Karpas-422 (cell line): ENCODE results near the gene KAT8. TPM values are rescaled to one million over a fixed set of nuclear protein-coding genes. Genes with fewer than 3 reads are reported as not detected.
"Not testable (repeated sequence)": the region's sequence is repeated elsewhere in the genome, so short reads cannot be mapped to it uniquely, and the experiment has no call there.

Experiments
- DNase-seq: peaks from one replicate; pipeline ENCODE4 v3.0.0-alpha.2; 2015
- H2AFZ ChIP-seq: fragments of 200-600 bp; sonication (generic); 2 replicates; pipeline ENCODE4 v1.6.1; 2014; ENCODE audit warnings: antibody characterized with exemption, low read length, mixed read lengths
- H3K27ac ChIP-seq: fragments of 200-600 bp; sonication (generic); 2 replicates; pipeline ENCODE4 v1.5.1; 2014; ENCODE audit warnings: mild to moderate bottlenecking, low read length, moderate library complexity
- H3K27me3 ChIP-seq: fragments of 200-600 bp; sonication (generic); 2 replicates; pipeline ENCODE4 v1.6.1; 2014; ENCODE audit warnings: low read length, mixed read lengths
- H3K36me3 ChIP-seq: fragments of 200-600 bp; sonication (generic); 2 replicates; pipeline ENCODE4 v1.6.1; 2014; ENCODE audit warnings: low read length, mixed read lengths; ENCODE audit not compliant: insufficient read depth
- H3K4me1 ChIP-seq: fragments of 200-600 bp; sonication (generic); 2 replicates; pipeline ENCODE4 v1.6.1; 2014; ENCODE audit warnings: mild to moderate bottlenecking, low read length, mixed read lengths
- H3K4me2 ChIP-seq: fragments of 200-600 bp; sonication (generic); 2 replicates; pipeline ENCODE4 v1.6.1; 2014; ENCODE audit warnings: low read length, low read depth, mild to moderate bottlenecking; ENCODE audit not compliant: poor library complexity, severe bottlenecking
- H3K4me3 ChIP-seq: fragments of 200-600 bp; sonication (generic); 2 replicates; pipeline ENCODE4 v1.5.1; 2014; ENCODE audit warnings: mild to moderate bottlenecking, antibody characterized with exemption, low read length, mixed read lengths
- H3K79me2 ChIP-seq: fragments of 200-600 bp; sonication (generic); 2 replicates; pipeline ENCODE4 v1.6.1; 2014; ENCODE audit warnings: mild to moderate bottlenecking, low read length, mixed read lengths
- H3K9ac ChIP-seq: fragments of 200-600 bp; sonication (generic); 2 replicates; pipeline ENCODE4 v1.6.0; 2014; ENCODE audit warnings: low read length
- H3K9me2 ChIP-seq: fragments of 200-600 bp; sonication (generic), shearing (Covaris generic); replicated peaks from 2 replicates; pipeline ENCODE4 v1.6.0; 2014; ENCODE audit warnings: mild to moderate bottlenecking, low read length, moderate library complexity; ENCODE audit not compliant: insufficient read depth
- H3K9me3 ChIP-seq: fragments of 300-700, 200-600 bp; sonication (generic); 2 replicates; pipeline ENCODE4 v1.6.1; 2014; ENCODE audit warnings: low read length, mixed read lengths
- H4K20me1 ChIP-seq: fragments of 200-600 bp; sonication (generic); 2 replicates; pipeline ENCODE4 v1.6.1; 2014; ENCODE audit warnings: mild to moderate bottlenecking, antibody characterized with exemption, low read length, low read depth; ENCODE audit not compliant: insufficient read depth
- total RNA-seq: library from RNA; depleted of rRNA; stranded (reverse); fragments of >200 nt; shearing (Covaris generic); gene quantifications from 2 replicates; pipeline ENCODE4 v1.2.3, GENCODE V29; 2014; ENCODE audit warnings: low replicate concordance

Gene KAT8
- total RNA-seq, 1 experiment from 2014 or later: 37.2 TPM

DNA sequence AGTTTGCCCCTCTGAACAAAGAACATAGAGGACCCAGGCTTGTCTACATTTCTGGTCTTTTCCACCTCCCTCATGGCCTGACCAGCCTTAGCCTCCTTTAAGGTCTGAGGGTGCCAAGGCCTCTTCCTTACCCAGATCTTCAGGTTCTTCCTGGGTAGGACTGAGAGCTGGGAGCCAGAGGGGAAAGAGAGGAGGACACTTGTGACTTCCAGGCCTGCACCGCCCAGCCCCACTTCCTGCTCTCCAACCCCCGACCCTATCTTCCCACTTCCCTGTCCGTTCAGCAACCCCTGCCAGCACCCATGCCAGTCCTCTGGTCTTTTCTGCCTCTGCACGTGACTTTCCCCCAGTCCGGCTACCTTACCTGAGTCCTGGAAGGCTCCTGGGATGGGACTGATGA lies 31.9 kb downstream of the KAT8 start:
- H3K4me2 ChIP-seq: no peak overlapping the region
- H3K79me2 ChIP-seq: no peaks in the 10 kb centered on the region
- H3K9me2 ChIP-seq: no peaks in the 10 kb centered on the region
- no peak for DNase-seq
- no peak overlapping the region for H3K9ac ChIP-seq
- no peaks in the 10 kb centered on the region for H3K27me3 ChIP-seq
- H4K20me1 ChIP-seq: no peaks in the 10 kb centered on the region
- H3K36me3 ChIP-seq: no peaks in the 10 kb centered on the region
- no peak overlapping the region for H3K27ac ChIP-seq
- H3K9me3 ChIP-seq: no peaks in the 10 kb centered on the region
- peaks cover 5% of the 10 kb centered on the region for H3K4me1 ChIP-seq
- H2AFZ ChIP-seq: no peak overlapping the region
- H3K4me3 ChIP-seq: no peak overlapping the region

DNA sequence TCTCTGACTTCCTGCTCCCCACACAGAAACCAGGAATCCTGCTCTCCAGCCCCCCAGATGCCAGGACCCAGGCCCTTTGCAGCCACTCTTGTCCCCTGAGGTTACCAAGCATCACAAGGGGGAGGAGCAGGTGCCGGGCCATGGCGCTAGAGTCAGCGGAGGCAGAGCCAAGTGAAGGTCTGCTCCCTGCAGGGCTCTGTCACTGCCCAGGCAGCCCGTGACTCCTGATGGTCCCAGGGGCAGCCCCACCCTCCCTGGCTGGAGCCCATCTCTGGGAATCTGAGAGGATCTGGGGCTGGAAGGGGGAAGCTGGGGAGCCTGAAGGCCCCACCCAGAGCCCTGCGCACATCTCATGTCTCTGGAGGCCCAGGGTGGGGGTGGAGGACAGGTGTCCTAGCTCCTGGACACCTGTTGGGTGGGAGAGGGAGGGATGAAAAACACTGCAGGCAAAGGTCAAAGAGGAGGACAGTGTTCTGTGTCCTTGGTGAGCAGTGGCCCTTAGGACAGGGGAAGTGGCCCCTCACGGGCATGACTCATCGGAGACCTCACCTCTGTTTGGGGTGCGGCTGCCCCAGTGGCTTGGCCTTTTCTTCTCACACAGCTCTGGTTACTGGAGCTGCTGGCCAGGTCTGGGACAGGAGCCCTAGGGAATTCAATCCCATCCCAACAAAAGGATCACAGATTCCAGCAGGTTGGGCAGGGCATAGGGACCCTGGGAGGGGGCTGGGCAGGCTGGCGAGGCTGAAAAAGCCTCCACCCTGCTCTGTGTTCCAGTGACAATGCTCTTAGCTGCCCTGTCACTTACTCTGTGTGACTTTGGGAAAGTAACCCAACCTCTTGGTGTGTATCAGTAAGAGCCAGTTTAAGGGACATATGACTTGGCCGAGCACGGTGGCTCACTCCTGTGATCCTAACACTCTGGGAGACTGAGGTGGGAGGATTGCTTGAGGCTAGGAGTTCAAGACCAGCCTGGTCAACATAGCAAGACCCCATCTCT lies 32.7 kb downstream of the KAT8 start, which contains the start of gene PRSS36:
TSS of gene PRSS36 (minus strand) at position 173 of the 997 bp plus-strand sequence. CDS start at position 142, 31 bp downstream.
- Histone ChIP-seq H3K9ac (no peak within 1 kb of the TSS), H3K4me3 (no peak within 1 kb of the TSS), H2AFZ (no peak within 1 kb of the TSS), H3K9me3 (no peaks in the 10 kb centered on the region), H3K27ac (no peak within 1 kb of the TSS), H3K79me2 (no peaks in the 10 kb centered on the region), H3K4me1 (peaks cover 5% of the 10 kb centered on the region), H3K9me2 (no peaks in the 10 kb centered on the region), H3K36me3 (no peaks in the 10 kb centered on the region), H3K4me2 (no peak within 1 kb of the TSS), H4K20me1 (no peaks in the 10 kb centered on the region), H3K27me3 (no peaks in the 10 kb centered on the region)
- DNase-seq: no peak

DNA sequence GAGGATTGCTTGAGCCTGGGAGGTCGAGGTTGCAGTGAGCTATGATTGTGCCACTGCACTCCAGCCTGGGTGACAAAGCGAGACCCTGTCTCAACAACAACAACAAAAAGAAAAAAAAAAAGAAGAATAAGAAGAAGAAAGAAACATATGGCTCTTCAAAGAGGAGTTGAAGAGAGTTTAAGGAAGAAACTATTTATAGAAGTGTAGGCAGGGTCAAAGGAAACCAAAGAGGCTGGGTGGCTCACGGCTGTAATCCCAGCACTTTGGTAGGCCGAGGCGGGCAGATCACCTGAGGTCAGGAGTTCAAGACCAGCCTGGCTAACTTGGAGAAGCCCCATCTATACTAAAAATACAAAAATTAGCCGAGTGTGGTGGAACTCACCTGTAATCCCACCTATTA lies 33.5 kb downstream of the KAT8 start:
- not testable (repeated sequence) for H4K20me1 ChIP-seq, H3K9me2 ChIP-seq, H3K36me3 ChIP-seq, H3K79me2 ChIP-seq, H2AFZ ChIP-seq, H3K27me3 ChIP-seq, H3K4me2 ChIP-seq, H3K9ac ChIP-seq, H3K27ac ChIP-seq, H3K9me3 ChIP-seq, DNase-seq, H3K4me3 ChIP-seq, H3K4me1 ChIP-seq

DNA sequence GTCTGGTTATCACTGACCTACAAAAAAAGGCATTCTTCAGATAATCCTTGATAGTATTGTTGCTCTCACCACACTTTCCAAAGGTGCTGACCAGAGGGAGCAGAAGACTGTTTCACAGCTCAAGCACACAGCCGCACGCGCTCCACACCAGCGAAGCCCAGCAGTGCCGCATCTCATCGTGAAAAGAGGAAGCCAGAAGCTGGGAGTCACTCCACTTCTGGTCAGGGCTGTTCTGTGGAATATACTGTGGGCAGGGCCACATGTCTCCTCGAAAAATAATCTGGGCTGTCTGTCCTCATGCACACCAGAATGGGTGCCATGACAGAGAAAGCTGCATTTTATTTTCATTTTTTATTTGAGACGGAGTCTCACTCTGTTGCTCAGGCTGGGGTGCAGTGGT lies 39.7 kb downstream of the KAT8 start:
- H3K9ac ChIP-seq: no peak overlapping the region
- H3K27ac ChIP-seq: no peak overlapping the region
- no peaks in the 10 kb centered on the region for H3K79me2 ChIP-seq
- H3K27me3 ChIP-seq: no peaks in the 10 kb centered on the region
- H3K4me3 ChIP-seq: no peak overlapping the region
- H3K36me3 ChIP-seq: no peaks in the 10 kb centered on the region
- H4K20me1 ChIP-seq: no peaks in the 10 kb centered on the region
- no peak overlapping the region for H2AFZ ChIP-seq
- H3K9me2 ChIP-seq: no peaks in the 10 kb centered on the region
- DNase-seq: no peak
- no peaks in the 10 kb centered on the region for H3K9me3 ChIP-seq
- H3K4me1 ChIP-seq: no peaks in the 10 kb centered on the region
- H3K4me2 ChIP-seq: no peak overlapping the region

DNA sequence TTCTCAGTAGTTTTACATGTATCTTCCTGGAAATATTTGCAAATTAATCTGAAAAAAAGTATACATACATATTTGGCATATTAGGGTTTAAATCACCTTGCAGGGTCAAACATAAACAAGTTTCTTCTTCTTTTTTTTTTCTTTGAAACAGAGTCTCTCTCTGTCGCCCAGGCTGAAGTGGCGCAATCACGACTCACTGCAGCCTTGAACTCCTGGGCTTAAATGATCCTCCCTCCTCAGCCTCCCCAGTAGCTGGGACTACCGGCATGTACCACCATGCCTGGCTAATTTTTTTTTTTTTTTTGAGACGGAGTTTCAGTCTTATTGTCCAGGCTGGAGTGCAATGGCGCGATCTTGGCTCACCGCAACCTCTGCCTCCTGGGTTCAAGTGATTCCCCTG lies 49.9 kb downstream of the KAT8 start:
- Histone ChIP-seq H3K9ac (no peak overlapping the region), H3K4me1 (no peaks in the 10 kb centered on the region), H3K79me2 (no peaks in the 10 kb centered on the region), H3K4me3 (no peak overlapping the region), H4K20me1 (no peaks in the 10 kb centered on the region), H2AFZ (no peak overlapping the region), H3K9me2 (no peaks in the 10 kb centered on the region), H3K36me3 (no peaks in the 10 kb centered on the region), H3K27me3 (no peaks in the 10 kb centered on the region), H3K27ac (no peak overlapping the region), H3K4me2 (no peak overlapping the region), H3K9me3 (no peaks in the 10 kb centered on the region)
- DNase-seq: peak; percentile 10

DNA sequence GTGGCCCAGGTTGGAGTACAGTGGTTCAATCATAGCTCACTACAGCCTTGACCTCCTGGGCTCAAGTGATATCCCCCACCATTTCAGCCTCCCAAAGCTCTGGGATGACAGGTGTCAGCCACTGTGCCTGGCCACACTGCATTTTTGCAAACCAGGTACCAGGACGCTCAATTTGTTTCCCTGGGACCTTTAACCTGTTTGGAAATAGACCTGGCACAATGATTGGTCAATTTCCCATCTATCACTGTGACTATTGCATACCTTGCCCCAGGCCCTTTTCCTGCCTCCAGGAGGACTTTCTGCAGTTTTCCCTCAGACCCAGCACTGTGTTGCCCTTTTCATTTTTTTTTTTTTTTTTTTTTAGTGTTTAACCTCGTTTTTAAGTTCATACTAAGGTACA lies 51.4 kb downstream of the KAT8 start:
- H3K9me3 ChIP-seq: no peaks in the 10 kb centered on the region
- H3K4me1 ChIP-seq: no peaks in the 10 kb centered on the region
- DNase-seq: peak; percentile 22
- no peaks in the 10 kb centered on the region for H4K20me1 ChIP-seq
- no peaks in the 10 kb centered on the region for H3K9me2 ChIP-seq
- no peak overlapping the region for H3K9ac ChIP-seq
- no peak overlapping the region for H3K4me2 ChIP-seq
- H3K27ac ChIP-seq: no peak overlapping the region
- H3K79me2 ChIP-seq: no peaks in the 10 kb centered on the region
- H3K27me3 ChIP-seq: no peaks in the 10 kb centered on the region
- no peak overlapping the region for H3K4me3 ChIP-seq
- H2AFZ ChIP-seq: no peak overlapping the region
- H3K36me3 ChIP-seq: no peaks in the 10 kb centered on the region

DNA sequence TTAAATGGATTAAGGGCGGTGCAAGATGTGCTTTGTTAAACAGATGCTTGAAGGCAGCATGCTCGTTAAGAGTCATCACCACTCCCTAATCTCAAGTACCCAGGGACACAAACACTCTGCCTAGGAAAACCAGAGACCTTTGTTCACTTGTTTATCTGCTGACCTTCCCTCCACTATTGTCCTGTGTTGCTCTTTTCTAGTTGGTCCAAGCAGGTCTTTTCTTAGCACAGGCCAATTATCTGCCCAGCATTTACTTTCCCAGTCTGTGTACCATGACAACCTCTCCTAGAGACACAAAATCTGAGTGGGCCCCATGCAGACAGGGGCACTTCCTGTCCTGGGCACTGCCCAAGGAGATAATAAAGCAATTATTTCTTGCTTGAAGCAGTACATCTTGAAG lies 52.6 kb downstream of the KAT8 start:
- H3K4me3 ChIP-seq, H3K9ac ChIP-seq, H3K4me1 ChIP-seq, H3K36me3 ChIP-seq, H3K4me2 ChIP-seq, H3K9me2 ChIP-seq, H3K79me2 ChIP-seq, H3K9me3 ChIP-seq, H4K20me1 ChIP-seq, H2AFZ ChIP-seq, H3K27ac ChIP-seq, H3K27me3 ChIP-seq: not testable (repeated sequence)
- peak; percentile 32 for DNase-seq

DNA sequence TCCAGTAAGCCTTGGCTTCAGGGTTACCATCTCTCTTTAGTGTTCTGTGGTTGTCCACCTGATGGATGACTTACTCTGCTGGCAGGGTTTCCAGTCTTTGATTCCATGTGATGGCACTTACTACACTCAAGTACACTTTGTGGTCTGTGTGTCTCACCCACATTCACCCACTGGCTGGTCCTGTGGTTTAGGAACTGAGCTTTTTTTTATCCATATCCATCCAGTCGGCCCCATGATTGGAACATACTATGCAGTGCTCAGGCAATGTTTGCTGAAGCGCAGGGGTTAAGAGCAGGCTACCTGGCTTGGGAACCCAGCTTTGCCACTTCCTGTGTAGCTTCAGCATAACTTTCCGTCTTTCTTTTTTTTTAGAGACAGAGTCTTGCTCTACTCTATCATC lies 59.7 kb downstream of the KAT8 start:
- peak; percentile 39 for DNase-seq
- H2AFZ ChIP-seq: no peak overlapping the region

More for the DNA sequence above, 59.7 kb downstream of the KAT8 start:
- Histone ChIP-seq H3K9me3 (no peaks in the 10 kb centered on the region), H3K9ac (no peak overlapping the region), H3K4me2 (no peak overlapping the region), H3K4me3 (no peak overlapping the region), H3K27me3 (no peaks in the 10 kb centered on the region), H3K79me2 (peaks cover 30% of the 10 kb centered on the region), H4K20me1 (peaks cover 15% of the 10 kb centered on the region), H3K9me2 (no peaks in the 10 kb centered on the region), H3K36me3 (peaks cover 14% of the 10 kb centered on the region), H3K4me1 (peaks cover 22% of the 10 kb centered on the region), H3K27ac (no peak overlapping the region)
